NCI-H128 (cell line): ENCODE measurements around the gene DCAKD.

ENCODE experiments used
- DNase-seq: peaks from one replicate; lab custom pipeline; 2025; ENCODE audit not compliant: unreplicated experiment; lab: John Stamatoyannopoulos, UW

The DCAKD gene

DNA sequence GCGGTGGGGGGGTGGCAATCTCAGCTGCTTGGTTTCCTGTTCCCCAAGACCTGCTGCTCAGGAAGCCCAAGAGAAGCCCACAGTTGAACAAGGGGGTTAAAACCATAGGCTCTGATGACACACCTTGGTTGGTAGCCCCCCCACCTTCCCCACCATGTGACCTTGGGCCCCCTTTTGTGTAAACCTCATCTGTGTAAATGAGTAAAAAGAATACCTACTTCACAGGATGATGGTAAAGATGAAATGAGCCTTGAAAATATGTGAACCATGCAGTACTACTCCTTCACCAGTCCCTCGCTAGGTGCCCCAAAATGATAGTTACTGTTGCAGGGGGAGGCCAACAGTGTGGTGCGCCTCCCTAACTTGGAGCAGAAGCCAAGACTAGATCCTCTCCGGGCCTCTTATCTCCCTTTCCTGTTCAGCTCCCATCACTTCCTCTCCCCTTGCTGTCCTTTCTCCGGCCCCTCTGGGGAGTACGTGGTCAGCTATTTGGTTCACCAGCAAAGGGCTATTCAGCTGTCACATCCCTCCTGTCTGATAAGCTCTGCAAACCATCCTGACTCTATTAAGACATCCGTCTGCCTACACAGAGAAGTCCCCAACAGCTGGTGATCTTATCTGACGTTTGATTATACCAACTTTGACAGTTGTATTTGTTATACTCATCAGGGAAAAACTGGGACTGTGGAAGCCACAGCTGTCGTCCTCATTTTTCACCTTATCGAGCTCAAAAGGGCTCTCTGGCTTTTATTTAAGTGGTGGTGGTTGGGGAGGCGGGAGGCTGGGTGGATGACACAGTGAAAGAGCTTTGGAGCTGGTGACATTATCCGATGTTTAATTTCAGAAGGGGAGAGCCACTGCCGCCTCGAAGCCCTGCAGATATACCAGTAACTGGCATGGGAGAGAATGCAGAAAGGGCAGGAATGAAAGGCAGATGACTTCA lies 19.9 kb downstream of the DCAKD start:
- DNase-seq = no peak

DNA sequence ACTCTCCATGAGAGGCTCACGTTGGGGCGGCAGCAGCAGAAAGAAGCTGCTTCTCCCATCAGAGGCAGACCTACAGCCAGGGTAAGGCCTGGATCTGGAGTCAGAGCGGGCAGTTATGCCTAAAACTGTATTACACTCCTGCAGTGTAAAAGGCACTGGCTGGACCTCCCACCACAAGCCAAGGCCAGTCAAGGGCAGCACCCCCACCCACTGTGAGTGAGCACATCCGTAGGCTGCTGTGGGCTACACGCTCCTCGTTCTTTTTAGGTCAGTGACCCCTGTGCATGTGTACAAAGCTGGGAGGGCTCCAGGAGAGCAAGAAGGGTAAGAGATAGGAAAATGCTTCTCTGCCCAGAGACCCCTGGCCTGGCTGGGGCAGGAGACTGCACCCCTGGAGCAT lies 20.7 kb downstream of the DCAKD start:
- no peak for DNase-seq

DNA sequence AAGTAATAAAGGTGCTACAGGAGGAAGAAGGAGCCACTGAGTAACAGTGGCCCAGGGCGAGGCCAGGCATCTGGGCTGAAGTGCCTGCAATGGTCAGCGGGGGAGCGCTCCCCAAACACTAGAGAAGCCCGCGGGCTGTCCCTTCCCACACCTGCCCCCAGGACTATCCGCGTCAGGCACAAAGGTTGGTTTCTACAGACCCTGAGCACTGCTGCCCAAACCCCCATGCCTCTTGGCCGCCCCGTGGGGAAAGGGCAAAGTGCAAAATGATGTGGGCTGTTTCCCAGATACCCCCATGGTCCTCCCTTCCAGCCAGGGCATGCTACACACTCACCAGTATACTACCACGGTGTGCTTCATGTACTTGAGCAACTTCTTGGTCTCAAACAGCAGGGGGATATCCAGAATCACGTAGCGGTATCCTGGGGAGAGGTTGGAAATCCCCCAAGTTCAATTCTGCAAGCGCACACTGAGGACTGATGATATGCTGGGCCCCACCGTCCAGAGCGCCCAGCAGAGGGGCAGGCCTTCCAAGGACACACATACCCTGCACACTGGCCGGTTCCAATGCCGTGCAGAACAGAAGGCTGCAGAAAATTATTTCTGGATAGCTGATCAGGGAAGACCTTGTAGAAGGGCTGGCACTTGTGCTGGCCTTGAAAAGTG lies 21.5 kb downstream of the DCAKD start:
- no peak for DNase-seq

GRCh38 chr17:45029096-45029495 lies 22.3 kb downstream of the DCAKD start:
- no peak for DNase-seq

- DNase-seq = no peak
These were observed 28.6 kb downstream of the DCAKD start for GRCh38 chr17:45022655-45023339.

DNA sequence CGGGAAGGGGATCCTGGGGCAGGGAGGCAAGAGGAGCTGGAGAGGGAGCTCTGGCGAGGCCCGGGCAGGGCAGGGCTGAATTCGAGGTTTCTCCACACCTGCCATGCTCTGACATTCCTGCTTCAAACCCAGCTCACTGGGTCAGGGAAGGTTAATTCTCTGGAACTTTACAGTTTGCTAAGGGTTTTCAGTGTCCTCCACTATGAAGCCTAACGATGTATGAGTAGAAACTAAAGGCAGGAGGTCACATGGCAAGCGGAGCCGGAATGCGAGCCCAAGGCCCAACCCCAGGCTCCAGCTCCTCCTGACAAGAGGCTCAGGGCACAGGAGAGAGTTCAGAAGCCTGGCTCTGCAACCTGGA lies 29.2 kb downstream of the DCAKD start:
- no peak for DNase-seq

DNA sequence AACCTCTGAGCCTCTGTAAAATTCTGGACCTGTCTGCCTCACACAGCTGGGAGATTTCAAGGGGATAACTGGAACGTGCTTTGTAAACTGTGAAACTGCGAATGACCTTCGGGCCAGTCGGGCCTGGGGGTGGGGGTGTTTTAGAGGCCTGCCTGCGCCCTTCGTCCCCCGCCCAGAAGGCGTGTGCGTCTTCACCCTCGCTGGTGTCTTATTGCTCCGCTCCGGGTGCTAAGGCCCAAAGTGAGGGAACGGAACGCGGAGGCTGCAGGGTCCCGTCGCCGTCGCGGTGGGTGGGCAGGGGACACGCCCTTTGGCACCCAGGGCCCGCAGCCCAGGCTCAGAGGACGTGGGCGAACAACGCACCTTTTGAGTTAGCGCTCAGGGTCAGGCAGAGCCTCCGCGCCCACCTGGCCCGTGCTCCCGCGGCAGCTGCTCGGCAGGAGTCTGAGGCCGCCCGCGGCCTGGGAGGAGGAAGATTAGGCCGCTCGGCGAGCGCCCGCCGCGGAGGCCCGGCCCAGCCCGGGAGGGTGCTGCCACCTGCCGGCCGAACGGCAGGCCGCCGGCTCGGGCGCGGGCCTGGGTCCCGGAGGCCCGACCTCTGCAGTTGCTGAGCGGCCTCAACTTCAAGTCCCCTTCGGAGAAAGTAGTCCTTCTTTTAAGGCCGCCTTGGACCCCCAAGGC lies 29.7 kb downstream of the DCAKD start:
- DNase-seq = peak; percentile 2

DNA sequence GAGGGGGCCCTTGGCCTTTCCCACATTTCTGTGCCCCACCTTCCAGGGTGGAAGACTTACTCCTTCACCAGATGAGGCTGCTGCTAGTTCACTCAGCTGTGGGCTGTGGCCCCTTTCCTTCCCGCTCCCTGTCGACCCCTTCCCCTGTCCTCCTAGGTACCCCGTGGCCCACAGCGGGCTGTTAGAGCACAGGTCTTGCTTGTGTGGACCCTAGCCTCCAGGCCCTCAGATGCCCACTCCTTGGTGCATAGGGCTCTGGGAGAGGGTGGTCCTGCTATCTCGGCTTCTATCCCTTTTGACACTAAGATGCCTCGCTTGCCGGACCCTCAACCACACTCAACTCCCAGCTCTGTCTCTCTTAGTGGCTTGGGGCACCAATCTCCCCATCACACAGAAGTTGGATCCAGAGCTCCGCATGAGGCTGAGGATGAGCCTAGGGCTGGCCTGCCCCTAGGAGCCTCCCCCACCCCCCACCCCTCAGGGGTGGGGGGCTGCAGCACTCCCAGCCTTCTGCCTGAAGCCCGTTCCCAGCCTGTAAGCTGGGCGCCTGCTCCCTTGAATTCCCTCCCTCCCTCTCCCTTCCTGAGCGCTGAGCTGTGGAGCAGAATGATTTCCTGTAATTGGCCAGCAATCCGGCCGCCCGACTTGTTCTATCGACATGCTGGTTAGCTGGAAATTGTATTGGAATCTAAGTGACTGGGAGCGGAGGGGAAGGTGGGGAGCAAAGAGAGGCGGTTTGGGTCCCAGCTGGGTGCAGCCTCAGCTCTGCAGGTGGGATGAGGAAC lies 30.9 kb downstream of the DCAKD start:
- no peak for DNase-seq

GRCh38 chr17:45018848-45019711 lies 32.4 kb downstream of the DCAKD start:
- peak; percentile 7 for DNase-seq

- DNase-seq = no peak
These were observed 33.0 kb downstream of the DCAKD start for GRCh38 chr17:45018514-45018847.

GRCh38 chr17:45016823-45017222 lies 34.6 kb downstream of the DCAKD start:
- no peak for DNase-seq

DNA sequence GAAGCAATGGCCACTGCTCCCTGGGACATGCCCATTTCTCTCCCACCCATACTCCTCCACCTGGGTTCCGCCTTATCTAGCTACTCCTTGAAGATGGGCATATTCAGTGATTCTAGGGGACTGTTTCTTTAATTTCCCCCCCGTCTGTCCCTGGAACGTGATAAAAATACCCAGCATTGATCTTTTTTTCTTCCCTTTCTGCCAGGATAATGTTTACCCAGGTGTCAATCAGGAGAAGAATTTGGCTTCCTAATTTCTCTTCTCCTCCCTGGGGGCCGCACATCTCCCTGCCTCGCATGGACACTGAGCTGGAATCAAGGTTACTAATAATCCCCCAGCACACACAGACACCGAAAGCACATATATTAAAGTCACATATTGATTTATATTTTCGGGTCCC lies 35.2 kb downstream of the DCAKD start:
- DNase-seq = no peak

DNA sequence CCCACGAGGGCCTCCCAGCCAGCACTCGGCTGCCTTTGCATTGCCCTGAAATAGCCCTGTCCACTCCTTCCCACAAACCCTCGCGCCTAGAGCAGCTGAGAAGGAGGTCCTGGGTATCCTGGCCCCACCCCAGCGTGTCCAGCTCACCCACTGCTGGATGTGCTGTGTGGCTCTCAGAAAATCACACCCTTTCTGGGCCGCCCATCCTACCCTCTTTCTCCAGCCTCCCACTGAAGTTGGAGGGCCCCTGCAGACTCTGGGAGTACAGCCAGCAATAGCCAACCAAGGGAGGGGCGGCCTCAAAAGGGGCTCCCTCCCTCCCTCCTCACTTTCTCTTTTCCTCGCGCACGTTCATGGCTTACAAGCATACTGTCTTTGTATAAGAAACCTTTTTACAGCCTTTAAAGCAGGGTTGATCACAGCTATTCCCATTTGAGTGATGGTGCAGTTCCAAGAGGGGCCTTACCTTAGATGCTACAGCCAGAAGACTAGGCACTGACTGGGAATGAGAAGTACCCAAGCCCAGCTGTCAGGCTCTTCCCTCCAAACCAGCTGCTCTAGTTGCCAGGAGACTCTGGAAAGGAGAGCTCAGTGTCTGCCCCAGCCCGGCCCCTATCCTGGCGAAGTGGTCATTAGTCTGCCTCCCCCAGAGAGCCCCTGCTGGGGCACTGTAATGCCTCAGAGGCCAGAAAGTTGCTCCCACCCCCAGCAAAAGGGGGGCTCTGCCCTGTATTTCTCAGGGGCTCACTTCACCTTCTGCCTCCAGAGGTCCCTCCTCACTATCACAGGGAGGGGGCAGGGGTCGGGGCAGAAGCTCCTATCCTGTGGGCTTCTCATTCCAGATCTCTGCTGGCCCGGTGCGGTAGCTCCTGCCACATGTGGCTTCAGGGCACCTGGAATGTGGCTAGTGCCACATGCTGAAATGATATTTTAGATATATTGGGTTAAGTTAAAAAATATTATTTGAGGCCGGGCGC lies 38.1 kb downstream of the DCAKD start:
- no peak for DNase-seq

GRCh38 chr17:45011767-45012166 lies 39.7 kb downstream of the DCAKD start:
- no peak for DNase-seq

DNA sequence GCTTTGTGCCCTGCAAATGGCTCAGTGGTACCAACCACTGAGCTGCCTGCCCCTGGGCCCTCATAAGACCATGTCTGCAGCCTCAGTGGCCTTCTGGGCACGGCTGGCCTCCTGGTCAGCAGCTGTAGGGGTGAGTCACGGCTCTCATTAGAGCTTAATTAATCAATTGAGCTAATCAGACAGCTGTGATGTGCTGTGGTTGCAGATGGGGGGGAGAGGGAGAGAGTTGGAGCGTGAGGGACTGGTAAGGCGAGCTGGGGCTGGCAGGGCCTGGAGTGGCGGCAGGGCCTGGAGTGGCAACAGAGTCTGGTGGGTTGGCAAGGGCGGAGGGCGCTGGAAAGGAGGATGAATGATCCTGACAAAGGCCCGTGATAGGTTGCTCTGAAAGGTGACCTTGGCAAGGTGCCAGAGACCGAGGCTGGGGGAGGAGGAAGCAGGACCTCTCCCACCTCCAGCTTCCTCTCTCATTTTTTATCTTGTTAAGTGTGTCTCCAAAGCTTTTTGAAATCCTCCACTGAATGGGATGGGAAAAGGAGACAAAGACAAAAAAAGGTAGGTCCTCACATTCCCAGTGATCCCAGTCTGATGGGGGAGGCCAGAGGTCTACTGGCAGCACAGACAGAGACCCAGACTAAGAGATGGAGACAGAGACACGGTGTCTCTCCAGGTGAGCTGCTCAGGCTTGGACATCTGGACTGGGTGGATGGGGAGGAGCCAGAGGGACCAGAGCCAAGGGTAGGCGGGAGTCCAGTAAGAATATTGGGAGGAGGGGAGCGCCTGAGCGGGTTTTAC lies 41.6 kb downstream of the DCAKD start:
- DNase-seq = no peak

- DNase-seq = no peak
These were observed 43.2 kb downstream of the DCAKD start for GRCh38 chr17:45008216-45008615.

DNA sequence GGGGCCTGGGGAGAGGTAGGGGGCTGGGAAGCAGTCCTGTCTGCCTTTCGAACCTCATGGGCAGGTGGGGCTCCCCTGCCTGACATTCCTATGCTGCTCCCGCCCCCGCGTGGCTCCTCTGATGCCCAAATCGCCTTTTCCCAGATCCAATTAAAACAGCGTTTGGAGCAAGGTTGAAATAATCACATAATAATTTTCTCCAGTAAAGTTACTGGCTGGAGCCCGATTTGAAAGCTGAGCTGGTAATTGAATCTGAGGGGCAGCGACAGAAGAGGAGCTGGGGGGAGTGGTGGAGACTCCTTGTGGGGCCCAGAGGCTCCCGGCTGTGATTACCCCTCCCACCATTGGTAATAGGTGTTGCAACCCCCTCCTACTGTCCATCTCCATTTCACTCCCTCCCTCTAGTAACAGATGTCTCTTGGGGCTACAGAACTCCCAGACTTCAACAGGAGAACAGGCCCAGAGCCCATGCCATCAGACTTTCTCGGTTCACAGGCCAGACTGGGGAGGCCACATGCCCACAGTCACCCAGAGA lies 44.4 kb downstream of the DCAKD start:
- no peak for DNase-seq

DNA sequence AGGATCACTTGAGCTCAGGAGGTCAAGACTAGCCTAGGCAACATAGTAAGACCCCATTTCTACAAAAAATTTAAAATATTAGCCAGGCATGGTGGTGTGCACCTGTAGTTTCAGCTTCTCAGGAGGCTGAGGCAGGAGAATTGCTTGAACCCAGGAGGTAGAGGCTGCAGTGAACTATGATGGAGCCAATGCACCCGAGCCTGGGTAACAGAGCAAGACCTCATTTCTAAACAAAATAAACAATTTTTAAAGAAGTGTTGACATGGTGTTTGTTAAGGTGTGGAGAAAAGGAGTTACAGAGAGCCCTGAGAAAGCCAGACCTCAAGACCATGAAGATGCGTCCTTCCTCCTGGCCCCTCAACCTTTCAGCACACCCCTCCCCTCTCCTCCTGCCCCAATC lies 45.7 kb downstream of the DCAKD start:
- no peak for DNase-seq
